ENCODE data around the gene CYLD. TPM values are rescaled to one million over a fixed set of nuclear protein-coding genes. Genes with fewer than 3 reads are reported as not detected.

CYLD gene
- total RNA-seq, 4 donors from 2014 or later: 24.3 to 56.1 (median 30.0) TPM

DNA sequence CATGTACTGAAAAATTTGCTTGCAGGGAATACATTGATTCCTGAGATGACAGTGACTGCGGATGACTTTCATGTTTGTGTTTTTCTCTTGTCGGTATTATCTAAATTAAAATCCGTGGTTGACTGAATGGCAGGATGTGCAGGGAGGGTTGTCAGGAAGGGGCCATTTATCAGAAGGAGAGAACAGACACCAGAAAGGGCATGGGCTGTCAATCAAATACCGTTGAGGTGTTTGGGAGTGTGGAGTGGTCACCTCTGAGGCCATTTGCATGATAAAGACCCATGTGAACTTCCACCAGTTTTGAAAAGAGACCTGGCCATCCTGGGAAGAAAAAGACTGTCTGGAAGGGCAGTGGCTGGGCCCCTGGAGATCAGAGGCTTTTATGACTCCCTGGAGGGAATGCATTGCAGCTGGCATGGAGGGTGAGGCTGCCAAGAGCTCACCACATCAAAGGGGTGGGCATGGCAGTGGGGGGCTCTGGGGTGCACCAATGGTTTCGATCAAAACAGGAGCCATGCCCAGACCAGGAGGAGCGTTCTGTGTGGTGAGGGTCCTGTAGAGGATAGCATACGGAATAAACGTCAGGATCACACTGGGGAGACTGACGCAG lies 67.1 kb downstream of the CYLD start:
- TF ChIP-seq, protein P1, sequence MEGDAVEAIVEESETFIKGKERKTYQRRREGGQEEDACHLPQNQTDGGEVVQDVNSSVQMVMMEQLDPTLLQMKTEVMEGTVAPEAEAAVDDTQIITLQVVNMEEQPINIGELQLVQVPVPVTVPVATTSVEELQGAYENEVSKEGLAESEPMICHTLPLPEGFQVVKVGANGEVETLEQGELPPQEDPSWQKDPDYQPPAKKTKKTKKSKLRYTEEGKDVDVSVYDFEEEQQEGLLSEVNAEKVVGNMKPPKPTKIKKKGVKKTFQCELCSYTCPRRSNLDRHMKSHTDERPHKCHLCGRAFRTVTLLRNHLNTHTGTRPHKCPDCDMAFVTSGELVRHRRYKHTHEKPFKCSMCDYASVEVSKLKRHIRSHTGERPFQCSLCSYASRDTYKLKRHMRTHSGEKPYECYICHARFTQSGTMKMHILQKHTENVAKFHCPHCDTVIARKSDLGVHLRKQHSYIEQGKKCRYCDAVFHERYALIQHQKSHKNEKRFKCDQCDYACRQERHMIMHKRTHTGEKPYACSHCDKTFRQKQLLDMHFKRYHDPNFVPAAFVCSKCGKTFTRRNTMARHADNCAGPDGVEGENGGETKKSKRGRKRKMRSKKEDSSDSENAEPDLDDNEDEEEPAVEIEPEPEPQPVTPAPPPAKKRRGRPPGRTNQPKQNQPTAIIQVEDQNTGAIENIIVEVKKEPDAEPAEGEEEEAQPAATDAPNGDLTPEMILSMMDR (IDR thresholded peaks at IDR 0.05): no peak
- no peak for TF ChIP-seq POLR2A (IDR thresholded peaks at IDR 0.05)
- DNase-seq: no peak
- H3K9me3 ChIP-seq: no peaks in the 10 kb centered on the region
- H3K4me3 ChIP-seq: no peak overlapping the region
- H3K27ac ChIP-seq: no peak overlapping the region
- no peaks in the 10 kb centered on the region for H3K27me3 ChIP-seq
- H3K36me3 ChIP-seq: no peaks in the 10 kb centered on the region
- H3K4me1 ChIP-seq: no peaks in the 10 kb centered on the region

DNA sequence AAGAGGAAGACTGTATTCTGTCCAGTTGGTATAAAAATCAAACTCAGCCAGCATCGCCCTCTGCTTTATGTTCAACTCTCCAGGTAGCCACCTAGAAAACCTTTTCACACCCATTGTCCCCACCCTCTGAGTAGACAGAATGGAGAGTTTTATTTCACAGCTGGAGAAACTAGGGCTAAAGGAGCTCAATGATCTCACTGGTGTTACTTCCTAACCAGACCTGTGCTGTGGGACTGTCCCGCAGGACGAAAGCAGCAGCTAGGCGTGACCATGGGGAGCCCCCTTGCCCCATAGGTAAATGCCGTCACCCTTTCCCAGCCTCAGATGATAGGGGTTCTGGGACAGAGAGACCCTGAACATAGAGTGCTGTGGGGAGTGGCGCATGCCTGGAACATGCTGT lies 67.7 kb downstream of the CYLD start:
- no peak for TF ChIP-seq POLR2A (IDR thresholded peaks at IDR 0.05)
- TF ChIP-seq, protein P1 (IDR thresholded peaks at IDR 0.05): no peak
- Histone ChIP-seq H3K9me3 (no peaks in the 10 kb centered on the region), H3K27ac (no peak overlapping the region), H3K27me3 (no peaks in the 10 kb centered on the region), H3K4me1 (no peaks in the 10 kb centered on the region), H3K4me3 (no peak overlapping the region), H3K36me3 (no peaks in the 10 kb centered on the region)
- DNase-seq: no peak

DNA sequence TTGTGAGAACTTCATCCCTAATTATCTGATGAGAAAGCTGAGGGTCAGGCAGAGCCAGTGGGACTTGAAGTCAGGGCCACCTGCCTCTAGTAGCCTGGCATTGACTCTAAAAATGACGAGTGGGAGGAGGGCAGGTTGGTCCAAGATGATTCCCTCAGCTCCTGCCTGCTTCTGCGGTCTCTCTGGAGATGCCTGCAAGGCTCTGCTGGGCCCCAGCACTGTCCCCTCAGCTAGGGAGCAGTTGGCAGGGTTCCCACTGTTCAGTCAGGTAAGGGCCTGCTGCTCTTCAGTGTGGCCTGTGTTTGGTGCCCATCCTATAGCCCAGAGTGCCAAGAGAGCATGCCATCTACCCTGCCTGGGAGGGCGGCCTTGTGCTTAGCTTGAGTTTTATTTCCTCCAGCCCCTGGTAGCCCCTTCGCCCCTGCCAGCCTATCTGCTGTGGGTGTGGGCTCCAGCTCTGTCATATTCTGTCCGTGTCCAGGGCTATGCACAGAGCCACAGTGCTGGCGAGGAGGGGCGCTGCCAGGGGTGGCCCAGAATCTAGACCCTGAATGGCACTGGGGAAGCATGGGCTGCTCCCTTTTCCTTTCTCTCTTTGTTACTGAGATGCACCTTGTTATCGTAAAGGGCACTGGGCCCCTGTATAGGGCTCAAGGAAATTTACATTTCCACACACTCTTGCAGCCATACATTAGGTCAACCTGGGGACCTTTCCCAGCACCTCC lies 68.5 kb downstream of the CYLD start:
- Histone ChIP-seq H3K27ac (no peak overlapping the region), H3K9me3 (no peaks in the 10 kb centered on the region), H3K27me3 (no peaks in the 10 kb centered on the region), H3K36me3 (no peaks in the 10 kb centered on the region), H3K4me3 (no peak overlapping the region), H3K4me1 (no peaks in the 10 kb centered on the region)
- TF ChIP-seq, protein P1 (IDR thresholded peaks at IDR 0.05): no peak
- no peak for TF ChIP-seq POLR2A (IDR thresholded peaks at IDR 0.05)
- no peak for DNase-seq

DNA sequence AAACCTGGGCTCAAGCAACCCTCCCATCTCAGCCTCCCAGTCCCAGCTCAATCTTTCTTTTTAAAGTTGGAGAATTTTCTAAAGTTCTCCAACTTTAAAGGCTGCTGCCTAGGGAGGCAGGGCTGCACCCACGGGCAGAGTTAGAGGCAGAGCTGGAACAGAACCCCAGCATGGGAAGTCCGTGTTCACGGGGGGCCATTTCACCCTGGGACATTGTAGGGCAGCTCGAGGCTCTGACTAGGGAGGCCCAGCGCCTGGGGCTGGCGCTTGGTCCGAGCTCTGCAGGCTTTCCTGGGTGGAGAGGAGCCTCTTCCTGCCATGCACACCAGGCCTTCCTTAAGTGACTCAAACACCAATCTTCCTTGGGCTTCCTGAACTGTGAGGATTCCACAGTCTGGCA lies 70.2 kb downstream of the CYLD start:
- Histone ChIP-seq H3K4me3 (no peak overlapping the region), H3K27me3 (no peaks in the 10 kb centered on the region), H3K4me1 (no peaks in the 10 kb centered on the region), H3K36me3 (no peaks in the 10 kb centered on the region), H3K9me3 (no peaks in the 10 kb centered on the region), H3K27ac (no peak overlapping the region)
- TF ChIP-seq POLR2A (IDR thresholded peaks at IDR 0.05): no peak
- TF ChIP-seq, protein P1 (IDR thresholded peaks at IDR 0.05): no peak
- no peak for DNase-seq

GRCh38 chr16:50812876-50813466 lies 71.1 kb downstream of the CYLD start:
- Histone ChIP-seq H3K27me3 (no peaks in the 10 kb centered on the region), H3K4me1 (no peaks in the 10 kb centered on the region), H3K27ac (no peak overlapping the region), H3K9me3 (no peaks in the 10 kb centered on the region), H3K4me3 (no peak overlapping the region), H3K36me3 (no peaks in the 10 kb centered on the region)
- TF ChIP-seq, protein P1 (IDR thresholded peaks at IDR 0.05): no peak
- no peak for TF ChIP-seq POLR2A (IDR thresholded peaks at IDR 0.05)
- no peak for DNase-seq
